ENCODE data around the gene TMEM254.
"Not testable (repeated sequence)": the region's sequence is repeated elsewhere in the genome, so short reads cannot be mapped to it uniquely, and the experiment has no call there.

The TMEM254 gene

DNA sequence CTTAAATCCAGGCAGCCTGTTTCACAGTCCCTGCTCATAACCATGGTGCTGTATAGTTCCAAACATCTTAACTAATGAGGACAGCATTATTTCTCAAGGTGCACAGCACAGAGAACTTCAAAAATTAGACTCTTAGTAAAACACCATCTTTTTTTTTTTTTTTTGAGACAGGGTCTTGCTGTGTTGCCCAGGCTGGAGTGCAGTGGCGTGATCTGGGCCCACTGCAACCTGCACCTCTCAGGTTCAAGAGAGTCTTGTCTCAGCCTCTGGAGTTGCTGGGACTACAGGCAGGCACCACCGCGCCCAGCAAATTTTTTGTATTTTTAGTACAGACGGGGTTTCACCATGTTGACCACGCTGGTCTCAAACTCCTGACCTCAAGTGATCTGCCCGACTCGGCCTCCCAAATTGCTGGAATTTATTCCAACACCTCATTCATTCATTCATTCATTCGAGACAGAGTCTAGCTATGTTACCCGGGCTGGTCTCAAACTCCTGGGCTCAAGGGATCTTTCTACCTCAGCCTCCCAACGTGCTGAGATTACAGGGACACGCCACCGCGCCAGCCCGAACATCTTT is 507 bp upstream of the TMEM254 start:
- DNase-seq (ENCODE audit: low read depth) = no peak

DNA sequence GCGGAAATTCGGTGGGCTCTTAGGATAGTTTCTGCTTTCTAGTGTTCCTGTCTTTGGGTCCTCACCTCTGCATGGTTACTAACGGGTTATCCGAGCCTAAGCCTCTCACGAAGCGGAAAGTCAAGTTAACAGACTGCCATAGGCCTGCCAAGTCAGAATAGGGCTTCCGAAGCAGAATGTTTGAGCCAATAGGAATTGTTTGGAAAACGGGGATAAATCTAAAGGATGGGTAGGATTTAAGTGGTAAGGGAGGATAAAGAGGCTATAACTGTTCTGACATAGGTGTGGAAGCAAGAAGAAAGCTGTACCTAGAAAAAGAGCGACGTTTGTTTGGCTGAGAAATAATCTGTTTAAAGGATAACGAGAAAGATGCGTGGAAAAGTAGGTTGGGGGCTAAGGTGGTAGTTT is 851 bp downstream of the TMEM254 start:
- no peak for DNase-seq (ENCODE audit: low read depth)

DNA sequence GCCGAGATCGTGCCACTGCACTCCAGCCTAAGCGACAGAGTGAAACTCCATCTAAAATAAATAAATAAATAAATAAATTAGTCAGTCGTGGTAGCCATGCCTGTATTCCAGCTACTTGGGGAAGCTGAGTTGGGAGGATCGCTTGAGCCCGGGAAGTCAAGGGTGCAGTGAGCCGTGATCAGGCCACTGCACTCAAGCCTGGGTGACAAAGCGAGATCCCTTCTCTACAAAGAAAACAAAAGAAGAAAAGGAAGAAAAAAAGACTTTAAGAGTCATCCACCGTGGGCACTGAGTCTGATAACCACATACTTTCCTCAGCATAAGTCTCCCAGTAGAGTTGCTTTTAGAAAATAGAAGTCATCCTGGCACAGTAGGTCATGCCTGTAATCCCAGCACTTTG is 2.6 kb downstream of the TMEM254 start:
- DNase-seq (ENCODE audit: low read depth) = no peak

DNA sequence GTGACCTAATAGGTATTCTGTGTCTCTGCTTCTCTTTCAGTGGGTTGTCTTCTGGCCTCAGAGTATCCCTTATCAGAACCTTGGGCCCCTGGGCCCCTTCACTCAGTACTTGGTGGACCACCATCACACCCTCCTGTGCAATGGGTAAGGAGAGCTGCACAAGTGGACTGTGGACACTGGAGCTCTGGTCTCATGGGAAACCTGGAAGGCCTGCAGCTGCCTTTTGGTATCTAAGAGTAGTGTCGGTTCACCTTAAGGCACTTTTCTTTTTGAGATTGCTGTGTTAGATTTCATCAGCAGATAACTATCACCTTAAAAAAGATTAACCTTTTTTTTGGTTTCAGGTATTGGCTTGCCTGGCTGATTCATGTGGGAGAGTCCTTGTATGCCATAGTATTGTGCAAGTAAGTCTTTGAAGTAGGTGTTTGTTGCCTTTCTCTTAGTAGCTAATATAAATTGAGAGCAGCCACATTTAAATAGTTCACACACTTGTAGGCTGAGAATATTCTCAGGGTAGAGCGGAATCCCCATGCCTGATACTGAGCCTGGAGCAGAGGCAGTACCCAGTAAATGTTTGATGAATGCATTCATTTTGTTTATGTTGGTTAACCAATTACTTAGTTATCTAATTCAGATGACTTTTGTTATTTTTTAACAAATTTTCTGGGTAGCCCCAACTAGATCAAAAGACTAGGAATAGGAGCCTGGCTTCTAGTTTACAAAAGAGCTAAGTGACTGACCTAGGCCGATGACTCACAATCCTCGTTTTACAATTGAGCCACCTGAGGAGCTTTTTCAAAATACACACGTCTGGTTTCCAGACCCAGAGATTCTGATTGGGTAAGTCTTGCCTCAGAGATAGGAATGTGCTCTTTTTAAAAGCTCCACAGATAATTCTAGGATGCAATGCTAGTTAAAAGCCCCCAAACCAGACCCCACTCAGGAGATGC is 3.6 kb downstream of the TMEM254 start:
- peak; percentile 70 for DNase-seq (ENCODE audit: low read depth)

DNA sequence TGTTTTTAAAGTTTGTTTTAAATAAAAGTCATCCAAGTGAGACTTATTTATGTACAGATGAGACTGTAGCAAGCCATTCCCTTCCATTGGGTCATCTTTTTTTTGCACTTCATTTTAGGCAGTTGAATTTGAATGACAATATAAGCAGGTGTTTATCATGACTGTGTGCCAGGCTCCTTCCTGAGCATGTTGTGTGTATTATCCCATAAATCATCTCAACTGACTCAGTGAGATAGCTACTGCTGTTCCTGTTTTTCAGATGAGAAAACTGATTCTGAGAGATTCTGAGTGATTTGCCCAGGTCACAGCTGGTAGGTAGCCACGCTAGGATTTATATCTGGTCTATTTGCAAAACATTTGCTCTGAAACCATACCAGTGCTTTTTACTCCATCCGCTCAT is 11.7 kb downstream of the TMEM254 start:
- no peak for DNase-seq (ENCODE audit: low read depth)

DNA sequence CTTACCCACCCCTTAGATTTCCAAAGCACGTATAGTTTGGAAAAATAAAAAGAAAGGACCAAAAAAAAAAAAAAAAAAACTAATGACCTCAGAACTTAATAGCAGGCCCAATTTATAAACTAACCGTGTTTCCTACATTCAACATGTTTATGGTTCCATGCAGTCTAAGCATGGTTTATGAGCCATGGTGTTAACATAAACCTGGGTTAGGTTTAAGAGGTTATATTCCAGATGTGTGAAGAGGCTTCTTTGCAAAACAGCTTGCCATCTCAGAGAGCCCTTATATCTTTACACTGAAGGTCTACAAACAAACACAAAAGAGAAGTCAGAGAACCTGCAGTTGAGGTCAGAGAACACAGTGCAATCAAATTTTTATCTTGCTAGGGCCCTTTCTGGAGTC is 15.8 kb downstream of the TMEM254 start:
- DNase-seq (ENCODE audit: low read depth) = no peak

DNA sequence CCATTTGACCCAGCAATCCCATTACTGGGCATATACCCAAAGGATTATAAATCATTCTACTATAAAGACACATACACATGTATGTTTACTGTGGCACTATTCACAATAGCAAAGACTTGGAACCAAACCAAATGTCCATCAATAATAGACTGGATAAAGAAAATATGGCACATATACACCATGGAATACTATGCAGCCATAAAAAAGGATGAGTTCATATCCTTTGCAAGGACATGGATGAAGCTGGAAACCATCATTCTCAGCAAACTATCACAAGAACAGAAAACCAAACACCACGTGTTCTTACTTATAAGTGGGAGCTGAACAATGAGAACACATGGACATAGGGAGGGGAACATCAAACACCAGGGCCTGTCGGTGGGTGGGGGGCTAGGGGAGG is 19.8 kb downstream of the TMEM254 start:
- not testable (repeated sequence) for DNase-seq (ENCODE audit: low read depth)

DNA sequence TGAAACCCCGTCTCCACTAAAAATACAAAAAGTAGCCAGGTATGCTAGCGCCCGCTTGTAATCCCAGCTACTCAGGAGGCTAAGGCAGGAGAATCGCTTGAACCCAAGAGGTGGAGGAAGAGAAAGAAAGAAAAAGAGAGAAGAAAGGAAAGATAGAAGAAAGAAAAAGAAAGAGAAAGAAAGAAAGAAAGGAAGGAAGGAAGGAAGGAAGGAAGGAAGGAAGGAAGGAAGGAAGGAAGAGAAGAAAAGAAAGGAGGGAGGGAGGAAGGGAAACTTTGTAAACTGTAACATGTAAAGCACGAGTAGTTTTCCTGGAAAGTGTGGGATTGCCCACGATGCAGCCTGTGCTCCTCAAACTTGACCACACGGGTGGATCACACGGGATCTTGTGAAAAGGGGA is 20.8 kb downstream of the TMEM254 start:
- not testable (repeated sequence) for DNase-seq (ENCODE audit: low read depth)

DNA sequence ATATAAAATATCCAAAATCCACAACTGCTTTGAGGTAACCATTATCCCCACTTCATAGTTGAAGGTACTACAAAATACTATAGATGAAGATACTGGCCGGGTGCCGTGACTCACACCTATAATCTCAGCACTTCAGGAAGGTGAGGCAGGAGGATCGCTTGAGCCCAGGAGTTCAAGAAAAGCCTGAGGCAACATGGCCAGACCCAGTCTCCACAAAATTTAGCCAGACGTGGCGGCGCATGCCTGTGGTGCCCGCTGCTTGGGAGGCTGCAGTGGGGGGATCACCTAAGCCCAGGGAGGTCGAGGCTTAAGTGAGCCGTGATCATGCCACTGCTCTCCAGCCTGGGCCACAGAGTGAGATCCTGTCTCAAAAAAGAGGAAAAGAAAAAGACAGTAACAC is 21.7 kb downstream of the TMEM254 start:
- no peak for DNase-seq (ENCODE audit: low read depth)

DNA sequence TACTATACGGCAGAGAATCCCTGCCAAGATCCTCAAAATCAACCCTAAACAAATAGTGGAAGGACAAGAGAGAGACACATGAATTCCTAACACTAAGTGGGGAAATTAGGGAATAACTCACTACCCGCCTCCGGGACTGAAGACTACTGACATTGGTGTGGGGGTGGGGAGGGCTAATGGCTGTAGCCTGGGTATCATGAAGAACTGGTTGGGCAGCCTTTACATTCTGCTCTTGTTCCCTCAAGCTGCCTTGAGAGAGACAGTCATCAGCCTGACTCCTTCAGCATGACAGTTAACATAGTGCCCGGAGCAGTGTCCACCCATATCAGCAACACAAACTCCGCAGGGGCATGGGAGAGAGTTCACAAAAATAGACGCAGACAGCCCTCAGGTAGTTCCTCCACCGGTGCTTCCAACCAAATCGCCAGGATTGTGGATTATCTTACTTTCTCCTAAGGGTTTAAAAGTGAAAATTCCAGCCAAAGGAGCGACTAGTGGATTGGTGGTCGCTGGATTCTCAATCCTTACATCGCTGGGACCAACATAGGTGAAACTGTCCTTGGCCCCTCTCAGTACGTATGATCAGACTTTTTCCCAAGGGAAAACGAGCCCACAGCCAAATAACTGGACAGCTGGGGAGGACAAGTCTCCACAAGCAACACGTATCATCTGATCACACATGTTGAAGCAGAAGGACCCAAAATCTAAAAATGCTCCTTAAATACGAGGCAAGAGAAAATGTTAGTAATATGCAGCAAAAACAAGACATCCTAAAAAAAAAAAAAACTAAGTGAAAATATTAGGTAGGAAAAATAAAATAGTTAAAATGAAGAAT is 22.6 kb downstream of the TMEM254 start:
- DNase-seq (ENCODE audit: low read depth) = no peak

DNA sequence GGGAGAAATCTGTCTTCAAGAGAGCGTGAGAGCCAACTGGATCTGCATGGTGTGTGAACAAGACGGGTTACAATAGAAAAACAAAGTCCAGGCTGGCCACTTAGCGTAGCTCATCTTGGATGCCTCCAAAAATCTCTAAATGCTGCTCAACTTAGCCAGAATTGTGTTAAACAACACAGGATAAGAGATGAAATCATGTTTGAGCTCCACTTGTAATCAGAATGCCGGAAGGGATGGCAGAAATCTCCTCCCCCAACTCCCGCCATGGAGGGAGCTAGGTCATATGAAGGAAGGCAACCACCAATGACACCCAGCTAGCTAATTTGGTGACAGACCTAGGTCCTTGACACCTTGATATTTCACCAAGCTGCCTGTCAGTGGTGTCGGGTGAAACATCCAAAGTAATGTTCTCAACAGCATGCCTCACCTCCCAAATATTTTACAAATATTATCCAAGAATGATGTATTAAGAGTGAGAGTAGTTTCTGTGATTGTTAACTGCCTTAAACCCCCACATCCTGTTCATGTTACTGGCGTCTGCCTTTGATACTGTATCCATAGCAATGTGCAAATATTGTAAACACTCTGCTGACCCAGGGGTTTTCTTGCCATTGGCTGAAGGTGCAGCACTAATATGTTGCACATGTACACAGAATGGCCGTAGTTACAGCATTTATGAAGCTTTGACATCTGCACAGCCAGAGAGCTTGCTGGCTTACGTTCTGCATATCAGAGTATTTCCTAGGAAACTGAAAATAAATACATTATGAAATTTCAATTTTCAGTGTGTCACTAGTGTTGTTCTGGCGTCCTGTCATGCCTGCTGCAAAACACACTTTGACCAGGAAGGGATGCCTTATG is 25.8 kb downstream of the TMEM254 start:
- peak; percentile 87 for DNase-seq (ENCODE audit: low read depth)

DNA sequence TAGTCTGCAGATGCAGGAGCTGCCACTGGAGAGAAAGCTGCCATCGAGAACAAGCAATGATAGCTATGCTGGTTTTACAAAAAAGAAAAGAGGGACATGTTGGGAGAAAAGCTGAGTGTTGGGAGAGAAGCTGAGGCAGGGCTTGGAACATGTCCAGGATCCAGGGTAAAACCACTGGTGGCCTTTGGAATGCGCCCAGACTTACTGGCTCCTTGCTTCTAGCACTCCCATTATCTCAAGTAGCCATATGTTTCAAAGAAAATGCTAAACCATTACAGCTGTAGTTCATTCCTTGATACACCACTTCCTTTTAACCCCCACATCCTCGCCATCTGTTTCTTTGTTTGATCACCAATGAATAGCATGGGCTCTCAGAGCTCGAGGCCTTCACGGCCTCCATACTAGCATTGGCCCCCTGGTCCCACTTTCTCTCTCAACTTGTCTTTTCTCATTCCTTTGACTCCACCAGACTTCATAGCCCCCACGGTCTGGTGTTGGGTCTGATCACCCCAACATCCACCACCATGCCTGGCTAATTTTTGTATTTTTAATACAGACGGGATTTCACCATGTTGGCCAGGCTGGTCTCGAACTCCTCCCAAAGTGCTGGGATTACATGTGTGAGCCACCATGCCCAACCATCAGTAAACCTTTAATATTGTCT is 30.2 kb downstream of the TMEM254 start:
- DNase-seq (ENCODE audit: low read depth) = no peak

DNA sequence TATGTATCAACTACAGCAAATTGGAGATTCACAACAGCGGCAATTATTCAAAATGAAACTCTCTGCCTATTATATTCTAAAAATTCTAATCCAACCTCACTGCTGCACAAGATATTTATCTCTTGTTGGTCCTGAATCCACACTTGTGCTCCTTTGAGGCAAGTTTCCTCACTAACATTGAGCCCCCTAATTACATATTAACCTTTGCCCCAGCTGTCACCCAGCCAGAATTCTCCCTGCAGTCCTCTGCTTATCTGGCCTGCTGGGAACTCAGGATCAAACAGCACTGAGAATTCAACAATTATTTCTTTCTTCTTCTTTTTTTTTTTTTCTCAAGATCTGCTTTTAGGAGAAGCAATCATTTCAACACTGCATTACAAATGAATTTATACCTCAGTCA is 32.5 kb downstream of the TMEM254 start:
- DNase-seq (ENCODE audit: low read depth) = no peak

DNA sequence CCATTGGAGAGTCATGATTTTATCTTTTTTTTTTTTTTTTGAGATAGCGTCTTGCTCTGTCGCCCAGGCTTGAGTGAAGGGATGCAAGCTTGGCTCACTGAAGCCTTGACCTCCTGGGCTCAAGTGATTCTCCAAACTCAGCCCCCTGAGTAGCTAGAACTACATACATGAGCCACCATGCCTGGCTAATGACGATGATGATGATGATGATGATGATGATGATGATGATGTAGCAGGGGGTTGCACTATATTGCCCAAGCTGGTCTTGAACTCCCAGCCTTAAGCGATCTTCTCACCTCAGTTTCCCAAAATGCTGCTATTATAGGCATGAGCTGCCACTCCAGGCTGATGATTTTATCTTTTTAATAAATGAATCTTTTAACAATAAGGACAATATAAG is 40.2 kb downstream of the TMEM254 start:
- no peak for DNase-seq (ENCODE audit: low read depth)

DNA sequence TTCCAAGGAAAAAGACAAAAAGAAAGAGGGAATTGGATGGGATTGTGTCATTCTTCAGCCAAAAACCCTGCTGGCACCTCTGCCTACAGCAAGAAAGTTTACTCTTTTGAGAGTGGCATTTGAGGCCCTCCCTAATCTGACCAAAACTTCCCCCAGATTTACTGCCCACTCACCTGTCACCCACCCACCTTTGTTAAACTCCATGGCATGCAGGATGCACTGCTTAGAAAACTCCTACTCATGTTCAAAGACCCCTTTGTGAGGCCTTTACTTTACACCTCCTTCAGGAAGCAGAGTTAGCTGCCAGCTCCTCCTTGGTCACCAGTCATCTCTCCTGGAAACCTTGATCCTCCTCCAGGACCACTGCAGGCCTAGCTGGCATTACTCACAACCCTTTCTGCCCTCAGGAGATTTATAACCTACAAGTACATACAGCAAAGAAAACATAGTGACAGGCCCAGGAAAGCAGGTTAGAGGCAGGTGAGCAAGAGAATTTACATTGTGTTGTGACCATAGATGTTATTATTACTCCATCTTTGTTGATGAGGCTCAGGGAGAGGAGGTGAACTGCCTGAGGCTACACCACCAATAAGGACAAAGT is 43.7 kb downstream of the TMEM254 start:
- no peak for DNase-seq (ENCODE audit: low read depth)

DNA sequence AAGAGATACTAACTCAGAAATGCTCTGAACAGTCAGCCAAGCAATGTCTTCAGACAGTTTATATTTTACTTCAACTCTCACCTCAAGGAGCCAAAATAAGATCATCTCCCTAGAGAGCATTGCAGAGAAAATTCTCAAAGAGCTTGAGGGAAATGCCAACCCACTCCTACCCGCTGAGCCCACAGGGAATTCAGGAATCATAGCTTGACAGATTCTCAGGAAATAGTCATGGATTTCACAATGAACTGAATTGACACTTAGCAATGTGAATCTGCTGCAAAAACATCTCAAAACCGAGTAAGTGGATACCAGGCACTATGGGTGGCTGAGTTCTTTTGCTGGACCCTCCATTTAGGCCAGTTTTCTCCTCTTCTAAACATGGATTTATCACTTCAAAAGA is 44.3 kb downstream of the TMEM254 start:
- no peak for DNase-seq (ENCODE audit: low read depth)

DNA sequence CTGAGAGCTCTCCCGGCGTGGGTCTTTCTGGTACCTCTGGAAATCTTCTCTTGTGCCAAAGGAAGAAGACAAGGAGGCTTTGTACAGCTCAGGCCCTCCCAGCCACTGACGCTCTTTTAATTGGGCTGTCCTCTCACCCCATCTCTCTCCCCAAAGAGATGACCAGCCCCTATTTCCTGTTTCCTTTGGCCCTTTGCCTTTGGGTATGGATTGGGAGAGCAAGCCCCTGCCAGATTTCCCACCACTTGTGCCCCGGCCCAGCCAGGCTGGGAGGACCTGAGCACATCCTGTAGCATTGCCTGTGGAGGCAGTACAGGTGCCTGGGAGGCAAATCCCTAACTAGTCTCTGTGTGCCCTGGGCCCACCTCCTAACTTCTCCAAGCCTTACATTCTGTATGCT is 48.4 kb downstream of the TMEM254 start:
- DNase-seq (ENCODE audit: low read depth) = no peak

DNA sequence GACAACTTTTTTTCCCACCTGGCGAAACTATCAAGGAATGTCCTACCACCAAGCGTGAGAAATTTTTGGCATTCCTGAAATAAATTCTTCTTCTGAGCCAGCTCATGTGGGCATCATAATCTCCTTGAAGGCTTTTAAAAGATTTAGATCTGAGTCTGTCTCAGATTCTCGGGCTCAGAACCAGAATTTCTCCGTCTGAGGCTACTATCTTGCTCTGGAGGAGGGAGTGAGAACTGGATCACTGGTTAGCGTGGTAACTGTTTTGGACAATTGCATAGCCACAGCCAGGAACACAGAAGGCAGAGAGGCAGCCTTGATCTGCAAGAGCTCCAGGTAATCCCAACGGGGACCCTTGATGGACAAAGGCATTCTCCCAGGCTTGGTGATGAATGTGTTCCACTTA is 53.0 kb downstream of the TMEM254 start:
- DNase-seq (ENCODE audit: low read depth) = no peak

DNA sequence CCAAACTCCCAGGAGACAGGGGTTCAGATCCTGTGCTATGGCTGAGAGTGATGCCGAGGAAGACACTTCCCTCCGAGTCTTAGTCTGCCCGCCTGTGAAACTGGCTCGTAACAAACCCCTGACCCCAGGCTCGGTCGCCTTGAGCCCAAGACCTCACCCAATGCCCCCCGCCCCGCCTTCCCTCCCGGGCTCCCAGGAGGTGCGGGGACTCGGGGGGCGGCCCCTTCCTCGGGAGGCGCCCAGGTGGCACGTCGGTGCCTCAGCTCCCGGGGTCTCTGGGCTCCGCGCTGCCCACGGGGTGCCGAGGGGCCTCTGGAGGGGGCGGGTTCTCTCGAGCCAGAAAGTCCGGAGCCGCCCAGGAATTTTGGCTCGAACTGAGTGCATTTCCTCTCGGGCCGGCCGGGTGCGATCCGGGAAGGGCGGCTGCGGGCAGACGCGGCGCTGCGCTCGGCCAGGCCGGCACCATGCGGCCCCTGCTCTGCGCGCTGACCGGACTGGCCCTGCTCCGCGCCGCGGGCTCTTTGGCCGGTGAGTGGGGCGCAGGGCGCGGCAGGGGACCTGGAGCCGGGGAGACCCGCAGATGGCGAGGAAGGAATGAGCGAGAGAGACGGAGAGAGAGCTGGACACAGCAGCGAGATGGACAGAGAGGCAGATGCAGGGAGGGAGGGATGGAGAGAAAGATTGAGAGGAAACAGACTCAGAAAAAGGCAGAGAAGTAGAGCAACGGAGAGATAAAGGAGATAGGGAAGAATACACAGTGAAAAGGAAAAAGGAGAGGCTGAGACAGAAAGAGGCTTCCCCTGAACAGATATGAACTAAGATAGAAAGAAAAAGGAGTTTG is 54.1 kb downstream of the TMEM254 start, which contains the start of gene PLAC9:
PLAC9 (plus strand) TSS at position 432 of the 841 bp plus-strand sequence; CDS start at position 465, 33 bp downstream.
- no peak for DNase-seq (ENCODE audit: low read depth)

DNA sequence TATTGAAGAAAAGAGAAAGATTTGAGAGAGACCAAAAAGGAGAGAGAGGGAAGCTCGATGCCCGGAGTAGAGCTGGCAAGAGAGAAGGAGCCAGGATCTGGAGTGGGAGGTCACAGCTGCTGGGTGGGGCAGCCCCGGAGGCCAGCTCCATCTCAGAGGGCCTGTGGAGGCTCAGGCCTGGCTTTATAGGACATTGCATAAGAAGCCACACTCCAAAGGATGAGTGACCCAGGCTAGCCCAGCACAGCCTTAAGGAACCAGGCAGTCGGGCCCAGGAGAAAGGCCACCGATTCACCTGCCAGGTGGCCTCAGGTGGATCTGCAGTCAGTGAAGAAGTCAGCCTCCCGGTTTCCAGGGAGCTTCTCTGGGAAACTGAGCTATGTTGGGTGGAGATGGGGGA is 54.7 kb downstream of the TMEM254 start:
- DNase-seq (ENCODE audit: low read depth) = no peak
